GM18870 (cell line): ENCODE results near the gene TGM2.

Source experiments
- ATAC-seq: cut with Tn5 transposase; IDR thresholded peaks from one replicate; pipeline ENCODE4 v1.9.1; 2021; ENCODE audit warnings: moderate library complexity; ENCODE audit not compliant: unreplicated experiment

The TGM2 gene

GRCh38 chr20:38146628-38147027 is 18.4 kb downstream of the TGM2 start:
- no peak for ATAC-seq

GRCh38 chr20:38146156-38146555 is 18.9 kb downstream of the TGM2 start:
- ATAC-seq = no peak

GRCh38 chr20:38145729-38146075 is 19.4 kb downstream of the TGM2 start:
- no peak for ATAC-seq

- ATAC-seq = no peak
These were observed 19.9 kb downstream of the TGM2 start for GRCh38 chr20:38144974-38145728.

GRCh38 chr20:38144598-38144973 is 20.5 kb downstream of the TGM2 start:
- no peak for ATAC-seq

GRCh38 chr20:38143646-38144554 is 21.2 kb downstream of the TGM2 start:
- ATAC-seq = no peak

- no peak for ATAC-seq
These were observed 21.8 kb downstream of the TGM2 start for GRCh38 chr20:38143238-38143645.

- no peak for ATAC-seq
These were observed 23.1 kb downstream of the TGM2 start for GRCh38 chr20:38141889-38142494.

- ATAC-seq = no peak
These were observed 23.7 kb downstream of the TGM2 start for GRCh38 chr20:38141204-38141888.

- ATAC-seq = no peak
These were observed 24.9 kb downstream of the TGM2 start for GRCh38 chr20:38139977-38140753.

GRCh38 chr20:38139156-38139912 is 25.7 kb downstream of the TGM2 start:
- ATAC-seq = no peak

- ATAC-seq = no peak
These were observed 26.8 kb downstream of the TGM2 start for GRCh38 chr20:38138086-38138778.

- ATAC-seq = no peak
These were observed 27.5 kb downstream of the TGM2 start for GRCh38 chr20:38137441-38138037.

- no peak for ATAC-seq
These were observed 28.4 kb downstream of the TGM2 start for GRCh38 chr20:38136421-38137245.

GRCh38 chr20:38135651-38136420 is 29.2 kb downstream of the TGM2 start:
- ATAC-seq = no peak

GRCh38 chr20:38135271-38135650 is 29.8 kb downstream of the TGM2 start:
- ATAC-seq = no peak
